Caco-2 (cell line): ENCODE measurements around the gene SERPING1. TPM values are rescaled to one million over a fixed set of nuclear protein-coding genes. Genes with fewer than 3 reads are reported as not detected.

Source experiments
- BruUV-seq: library from RNA; stranded (reverse); fragments of 400-500 nt; replicated peaks from 2 replicates; lab custom pipeline; 2021; lab: Mats Ljungman, UMichigan
- CTCF ChIA-PET: fragments of 300-600 bp; sonication (Branson Sonifier 250); formaldehyde crosslinking; loops from one replicate; lab custom pipeline; 2022; ENCODE audit warnings: antibody characterized with exemption; lab: Charles Lee
- POLR2A ChIA-PET: fragments of 300-600 bp; sonication (Branson Sonifier 250); formaldehyde crosslinking; loops from one replicate; lab custom pipeline; 2022; ENCODE audit warnings: antibody characterized with exemption; lab: Charles Lee
- DNase-seq, 2 experiments: peaks; one replicate each; pipeline versions ENCODE4 v3.0.0 to v3.0.0-alpha.2; 2020 to 2022
- H3K27me3 ChIP-seq: replicated peaks from 2 replicates; pipeline ENCODE4 v1.6.0; 2011; ENCODE audit warnings: low read length; ENCODE audit not compliant: control insufficient read depth, insufficient read depth
- H3K36me3 ChIP-seq: 2 replicates; pipeline ENCODE4 v1.5.1; 2011; ENCODE audit warnings: low read length; ENCODE audit not compliant: control insufficient read depth, insufficient read depth
- H3K4me1 ChIP-seq: fragments of 250-450 bp; sonication (Bioruptor Pico); 2 replicates; pipeline ENCODE4 v1.5.1; 2020; ENCODE audit warnings: mild to moderate bottlenecking
- H3K4me3 ChIP-seq: 2 replicates; pipeline ENCODE4 v1.5.1; 2011; ENCODE audit warnings: low read depth, mild to moderate bottlenecking, control low read depth, low read length
- H3K9me3 ChIP-seq: fragments of 250-450 bp; sonication (Bioruptor Pico); 2 replicates; pipeline ENCODE4 v1.5.1; 2020; ENCODE audit warnings: mild to moderate bottlenecking, moderate library complexity
- H3K27ac Mint-ChIP-seq: one replicate; pipeline ENCODE4 v1.8.0; 2022; ENCODE audit warnings: mixed read lengths; ENCODE audit not compliant: unreplicated experiment
- H3K27me3 Mint-ChIP-seq: one replicate; pipeline ENCODE4 v1.8.0; 2022; ENCODE audit warnings: mixed read lengths; ENCODE audit not compliant: insufficient read depth, unreplicated experiment
- H3K36me3 Mint-ChIP-seq: one replicate; pipeline ENCODE4 v1.8.0; 2022; ENCODE audit warnings: mild to moderate bottlenecking, mixed read lengths; ENCODE audit not compliant: insufficient read depth, unreplicated experiment
- H3K4me1 Mint-ChIP-seq: one replicate; pipeline ENCODE4 v1.8.0; 2022; ENCODE audit warnings: low read depth, mixed read lengths; ENCODE audit not compliant: unreplicated experiment
- H3K4me3 Mint-ChIP-seq: one replicate; pipeline ENCODE4 v1.8.0; 2022; ENCODE audit warnings: mild to moderate bottlenecking, moderate library complexity, mixed read lengths; ENCODE audit not compliant: unreplicated experiment
- H3K9me3 Mint-ChIP-seq: one replicate; pipeline ENCODE4 v1.8.0; 2022; ENCODE audit warnings: mixed read lengths; ENCODE audit not compliant: unreplicated experiment
- CTCF ChIP-seq, 2 experiments: fragments of 200-600 bp in 1 of 2; IDR thresholded peaks; 1 replicate in 1 of 2; 2 replicates in 1 of 2; pipeline versions ENCODE4 v1.5.1 to v1.8.0; 2011 to 2022; ENCODE audit warnings: antibody characterized with exemption in 1 of 2, control low read depth in 1 of 2, inconsistent platforms in 1 of 2, low read depth in 1 of 2, low read length in 1 of 2, mild to moderate bottlenecking in 1 of 2, moderate library complexity in 1 of 2; ENCODE audit not compliant: insufficient read depth in 1 of 2, severe bottlenecking in 1 of 2, unreplicated experiment in 1 of 2
- intact Hi-C: fragments of 100-400 bp; cut with micrococcal nuclease; formaldehyde crosslinking; loops from one replicate; pipeline ENCODE4 v1.10.0; 2022; ENCODE audit not compliant: unreplicated experiment
- total RNA-seq: library from RNA; stranded (reverse); gene quantifications from 2 replicates; pipeline ENCODE4 v1.2.3, GENCODE V29; 2022

SERPING1 gene
- total RNA-seq, 1 experiment from 2014 or later, result 3.8 TPM

GRCh38 chr11:57648801-57649735 is 51.6 kb downstream of the SERPING1 start:
- peaks cover 8% of the 10 kb centered on the region for H3K36me3 Mint-ChIP-seq
- no peaks in the 10 kb centered on the region for H3K9me3 ChIP-seq
- no peaks in the 10 kb centered on the region for H3K36me3 ChIP-seq
- H3K9me3 Mint-ChIP-seq, result no peaks in the 10 kb centered on the region
- POLR2A ChIA-PET, result no interaction called here
- peaks cover 7% of the 10 kb centered on the region for H3K4me1 Mint-ChIP-seq
- CTCF ChIA-PET, result interaction anchor here (1.4 kb wide), 1 partner anchor 156 kb away, joined by 5 read pairs; no protein-coding TSS in a partner anchor
- intact Hi-C loops, result no loop called here
- H3K27me3 ChIP-seq, result peaks cover 2% of the 10 kb centered on the region; the same call in 1 of the 2 replicates
- H3K27ac Mint-ChIP-seq, result no peak overlapping the region
- H3K4me1 ChIP-seq, result 0 out of 2 replicates have a peak, but pooled peaks cover 4% of the 10 kb centered on the region
- peaks cover 9% of the 10 kb centered on the region for H3K27me3 Mint-ChIP-seq
- DNase-seq, result no peak
- no peak overlapping the region for H3K4me3 ChIP-seq
- BruUV-seq, result no TSS peak
- no peak for TF ChIP-seq CTCF (IDR thresholded peaks at IDR 0.05; ENCODE audit: insufficient read depth in 1 of 2, low read depth in 1 of 2, low read length in 1 of 2, severe bottlenecking in 1 of 2, unreplicated experiment in 1 of 2)
- peak overlapping the region; percentile 17 for H3K4me3 Mint-ChIP-seq

- CTCF ChIA-PET, result no interaction called here
- Histone ChIP-seq H3K27me3 (peaks cover 2% of the 10 kb centered on the region; the same call in 1 of the 2 replicates), H3K4me3 (no peak within 1 kb of the TSS), H3K4me1 (0 out of 2 replicates have a peak, but pooled peaks cover 4% of the 10 kb centered on the region), H3K9me3 (no peaks in the 10 kb centered on the region), H3K36me3 (no peaks in the 10 kb centered on the region)
- no peak for TF ChIP-seq CTCF (IDR thresholded peaks at IDR 0.05; ENCODE audit: insufficient read depth in 1 of 2, low read depth in 1 of 2, low read length in 1 of 2, severe bottlenecking in 1 of 2, unreplicated experiment in 1 of 2)
- Mint-ChIP-seq H3K9me3 (no peaks in the 10 kb centered on the region), H3K36me3 (peaks cover 8% of the 10 kb centered on the region), H3K4me3 (peak within 1 kb of the TSS; percentile 17), H3K27ac (no peak within 1 kb of the TSS), H3K4me1 (peaks cover 7% of the 10 kb centered on the region), H3K27me3 (peaks cover 9% of the 10 kb centered on the region)
- no TSS peak for BruUV-seq
- intact Hi-C loops, result no loop called here
- POLR2A ChIA-PET, result no interaction called here
- DNase-seq, result no peak
Observed at GRCh38 chr11:57649826-57650738, 52.6 kb downstream of the SERPING1 start, which contains the start of gene YPEL4. Gene YPEL4, minus strand, starts transcription at chr11:57649912. Its CDS starts 2,805 bp downstream, at chr11:57647107.

- H3K27me3 ChIP-seq, result peaks cover 2% of the 10 kb centered on the region; the same call in 1 of the 2 replicates
- Mint-ChIP-seq H3K4me3 (no peak overlapping the region), H3K36me3 (peaks cover 8% of the 10 kb centered on the region), H3K9me3 (no peaks in the 10 kb centered on the region), H3K4me1 (peaks cover 7% of the 10 kb centered on the region), H3K27me3 (peaks cover 9% of the 10 kb centered on the region), H3K27ac (no peak overlapping the region)
- BruUV-seq, result no TSS peak
- ChIA-PET POLR2A (no interaction called here), CTCF (no interaction called here)
- no peaks in the 10 kb centered on the region for H3K36me3 ChIP-seq
- TF ChIP-seq CTCF (IDR thresholded peaks at IDR 0.05; ENCODE audit: insufficient read depth in 1 of 2, low read depth in 1 of 2, low read length in 1 of 2, severe bottlenecking in 1 of 2, unreplicated experiment in 1 of 2), result no peak
- no peaks in the 10 kb centered on the region for H3K4me1 ChIP-seq
- DNase-seq, result no peak
- intact Hi-C loops, result no loop called here
- no peaks in the 10 kb centered on the region for H3K9me3 ChIP-seq
- no peak overlapping the region for H3K4me3 ChIP-seq
Observed at GRCh38 chr11:57650739-57651090, 53.2 kb downstream of the SERPING1 start.
